ENCODE measurements around the gene CD6.

GRCh38 chr11:60939301-60939700 lies 32.2 kb upstream of the CD6 start:
- no peak for TF ChIP-seq POLR2AphosphoS5 (IDR thresholded peaks at IDR 0.05; ENCODE audit: low read depth, low read length)
- TF ChIP-seq REST (IDR thresholded peaks at IDR 0.05; ENCODE audit: insufficient read depth in 1 of 2, low read depth in 2 of 2, low read length in 2 of 2): no peak
- no peak for TF ChIP-seq TAF1 (IDR thresholded peaks at IDR 0.05; ENCODE audit: borderline replicate concordance, insufficient read depth, low read length)
- TF ChIP-seq SIN3A (IDR thresholded peaks at IDR 0.05; ENCODE audit: borderline replicate concordance, insufficient read depth, low read length): no peak

All from PFSK-1 (cell line).